BLaER1 treated with 17β-estradiol and CSF1 and Interleukin-3, amounts not matched to agents 10 nM and 100 nM (cell line): ENCODE measurements around the gene ANKRD6.

Experiments used
- H3K27ac ChIP-seq, 11 experiments: shearing (Covaris generic); formaldehyde crosslinking; 2 replicates each; pipeline ENCODE4 v1.8.1; 2022
- H3K27me3 ChIP-seq, 11 experiments: shearing (Covaris generic); formaldehyde crosslinking; 2 replicates each; pipeline ENCODE4 v1.8.1; 2022
- H3K36me3 ChIP-seq, 11 experiments: shearing (Covaris generic); formaldehyde crosslinking; 2 replicates each; pipeline ENCODE4 v1.8.1; 2022
- H3K4me1 ChIP-seq, 10 experiments: shearing (Covaris generic); formaldehyde crosslinking; 2 replicates each; pipeline ENCODE4 v1.8.1; 2022
- H3K4me2 ChIP-seq, 11 experiments: shearing (Covaris generic); formaldehyde crosslinking; 2 replicates each; pipeline ENCODE4 v1.8.1; 2022
- H3K4me3 ChIP-seq, 10 experiments: shearing (Covaris generic); formaldehyde crosslinking; 2 replicates each; pipeline ENCODE4 v1.8.1; 2022
- H3K9ac ChIP-seq, 11 experiments: shearing (Covaris generic); formaldehyde crosslinking; 2 replicates each; pipeline ENCODE4 v1.8.1; 2022
- H3K9me3 ChIP-seq, 11 experiments: shearing (Covaris generic); formaldehyde crosslinking; replicated peaks in 1 of 11; 2 replicates each; pipeline ENCODE4 v1.8.1; 2022
- H4K20me1 ChIP-seq, 11 experiments: shearing (Covaris generic); formaldehyde crosslinking; 2 replicates each; pipeline ENCODE4 v1.8.1; 2022
- Cebpa-rat ChIP-seq, 11 experiments: shearing (Covaris generic); IDR thresholded peaks; 2 replicates each; pipeline ENCODE4 v1.8.1; 2022

Gene ANKRD6

GRCh38 chr6:89574910-89575561 lies 142.1 kb downstream of the ANKRD6 start:
- Histone ChIP-seq H3K9me3 (no peaks in the 10 kb centered on the region), H3K27ac (peak overlapping the region in 1 of 11 experiments; percentile 40; a peak in 1 of 22 replicates), H3K4me2 (peak overlapping the region in 9 of 11 experiments; percentile 18 to 75 (median 62); a peak in 15 of 22 replicates), H3K4me1 (peaks cover 0 to 28% (median 16%) of the 10 kb centered on the region in 10 experiments; a peak in 15 of 20 replicates), H3K36me3 (no peaks in the 10 kb centered on the region), H3K27me3 (no peaks in the 10 kb centered on the region), H3K4me3 (no peak overlapping the region; a peak in 1 of 20 replicates), H4K20me1 (no peaks in the 10 kb centered on the region), H3K9ac (no peak overlapping the region)
- TF ChIP-seq Cebpa-rat (IDR thresholded peaks at IDR 0.05): no peak

- Histone ChIP-seq H3K27ac (no peak overlapping the region; a peak in 1 of 22 replicates), H3K4me3 (no peak overlapping the region; a peak in 1 of 20 replicates), H4K20me1 (no peaks in the 10 kb centered on the region), H3K36me3 (no peaks in the 10 kb centered on the region), H3K27me3 (no peaks in the 10 kb centered on the region), H3K9ac (no peak overlapping the region), H3K9me3 (no peaks in the 10 kb centered on the region), H3K4me1 (peaks cover 0 to 28% (median 16%) of the 10 kb centered on the region in 10 experiments; a peak in 15 of 20 replicates), H3K4me2 (peak overlapping the region in 9 of 11 experiments; percentile 18 to 75 (median 62); a peak in 16 of 22 replicates)
- no peak for TF ChIP-seq Cebpa-rat (IDR thresholded peaks at IDR 0.05)
These were observed 142.6 kb downstream of the ANKRD6 start for GRCh38 chr6:89575562-89575960.

GRCh38 chr6:89580997-89581666 lies 148.2 kb downstream of the ANKRD6 start:
- H3K9me3 ChIP-seq: no peaks in the 10 kb centered on the region
- H4K20me1 ChIP-seq: no peaks in the 10 kb centered on the region
- H3K36me3 ChIP-seq: no peaks in the 10 kb centered on the region
- peaks cover 0 to 7% (median under 1%) of the 10 kb centered on the region in 10 experiments; a peak in 9 of 20 replicates for H3K4me1 ChIP-seq
- TF ChIP-seq Cebpa-rat (IDR thresholded peaks at IDR 0.05): no peak
- no peak overlapping the region for H3K27ac ChIP-seq
- H3K27me3 ChIP-seq: no peaks in the 10 kb centered on the region
- no peak overlapping the region for H3K4me2 ChIP-seq
- H3K4me3 ChIP-seq: no peak overlapping the region
- no peak overlapping the region for H3K9ac ChIP-seq

DNA sequence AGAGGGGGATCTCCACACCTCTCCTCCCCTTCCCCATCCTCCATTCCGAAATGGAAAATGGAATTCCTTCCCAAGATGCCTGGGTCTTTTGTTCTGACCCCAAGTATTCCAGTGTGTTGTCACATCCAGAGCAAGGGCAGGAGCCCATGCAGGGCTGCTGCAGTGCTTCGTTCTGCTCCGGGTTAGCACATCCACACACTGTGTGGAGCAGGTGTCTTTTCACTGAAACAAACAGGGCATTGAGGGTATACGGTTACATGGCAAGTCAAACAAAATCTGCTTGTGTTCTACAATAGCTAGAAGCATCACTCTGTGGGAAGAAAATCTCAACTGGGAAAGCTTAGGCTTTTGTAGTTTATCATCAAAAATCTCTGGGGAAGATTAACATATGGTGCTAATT lies 148.7 kb downstream of the ANKRD6 start:
- TF ChIP-seq Cebpa-rat (IDR thresholded peaks at IDR 0.05): no peak
- no peak overlapping the region for H3K4me3 ChIP-seq
- no peak overlapping the region for H3K27ac ChIP-seq
- H3K36me3 ChIP-seq: no peaks in the 10 kb centered on the region
- no peaks in the 10 kb centered on the region for H3K9me3 ChIP-seq
- no peaks in the 10 kb centered on the region for H4K20me1 ChIP-seq
- H3K4me1 ChIP-seq: peaks cover 0 to 2% (median 0%) of the 10 kb centered on the region in 10 experiments; a peak in 3 of 20 replicates
- H3K27me3 ChIP-seq: no peaks in the 10 kb centered on the region
- no peak overlapping the region for H3K4me2 ChIP-seq
- no peak overlapping the region for H3K9ac ChIP-seq

GRCh38 chr6:89582669-89583325 lies 149.8 kb downstream of the ANKRD6 start:
- no peaks in the 10 kb centered on the region for H3K9me3 ChIP-seq
- no peak overlapping the region for H3K27ac ChIP-seq

DNA sequence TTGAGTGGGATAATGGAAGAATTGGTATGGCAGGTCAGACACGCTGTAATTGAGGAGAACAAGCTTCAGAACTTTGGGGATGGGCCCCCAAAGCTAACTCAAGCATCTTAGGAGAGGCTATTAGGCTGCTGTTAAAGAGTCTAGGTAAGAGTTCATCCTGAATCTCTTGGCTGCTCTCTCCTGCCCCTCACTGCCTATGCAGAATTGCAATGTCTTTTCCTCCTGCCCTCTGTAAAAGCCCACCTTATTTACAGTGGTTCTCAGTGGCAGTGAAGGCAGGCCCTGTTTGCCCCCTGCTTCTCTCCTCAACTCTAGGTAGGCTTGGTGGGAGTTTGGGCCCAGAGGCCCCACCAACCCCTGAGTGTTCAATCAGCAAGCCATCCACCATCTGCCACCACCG lies 150.6 kb downstream of the ANKRD6 start:
- TF ChIP-seq Cebpa-rat (IDR thresholded peaks at IDR 0.05): no peak
- H3K27me3 ChIP-seq: no peaks in the 10 kb centered on the region
- no peak overlapping the region for H3K4me2 ChIP-seq
- H3K9me3 ChIP-seq: no peaks in the 10 kb centered on the region
- H3K4me3 ChIP-seq: no peak overlapping the region
- H3K36me3 ChIP-seq: no peaks in the 10 kb centered on the region
- no peaks in the 10 kb centered on the region for H3K4me1 ChIP-seq
- H3K9ac ChIP-seq: no peak overlapping the region
- no peak overlapping the region for H3K27ac ChIP-seq
- H4K20me1 ChIP-seq: no peaks in the 10 kb centered on the region

More at GRCh38 chr6:89582669-89583325, 149.8 kb downstream of the ANKRD6 start:
- no peak for TF ChIP-seq Cebpa-rat (IDR thresholded peaks at IDR 0.05)
- Histone ChIP-seq H3K9ac (no peak overlapping the region), H3K4me1 (no peaks in the 10 kb centered on the region), H3K4me2 (no peak overlapping the region), H4K20me1 (no peaks in the 10 kb centered on the region), H3K27me3 (no peaks in the 10 kb centered on the region), H3K36me3 (no peaks in the 10 kb centered on the region), H3K4me3 (no peak overlapping the region)

GRCh38 chr6:89584539-89584938 lies 151.6 kb downstream of the ANKRD6 start:
- Histone ChIP-seq H3K4me2 (no peak overlapping the region), H3K36me3 (no peaks in the 10 kb centered on the region), H3K9ac (no peak overlapping the region), H3K4me3 (no peak overlapping the region), H3K27me3 (no peaks in the 10 kb centered on the region), H3K4me1 (no peaks in the 10 kb centered on the region), H3K27ac (no peak overlapping the region), H4K20me1 (no peaks in the 10 kb centered on the region), H3K9me3 (no peaks in the 10 kb centered on the region)
- no peak for TF ChIP-seq Cebpa-rat (IDR thresholded peaks at IDR 0.05)

GRCh38 chr6:89585154-89585553 lies 152.2 kb downstream of the ANKRD6 start:
- H3K4me2 ChIP-seq: no peak overlapping the region
- H3K27me3 ChIP-seq: no peaks in the 10 kb centered on the region
- no peaks in the 10 kb centered on the region for H4K20me1 ChIP-seq
- no peaks in the 10 kb centered on the region for H3K9me3 ChIP-seq
- H3K36me3 ChIP-seq: no peaks in the 10 kb centered on the region
- TF ChIP-seq Cebpa-rat (IDR thresholded peaks at IDR 0.05): no peak
- H3K9ac ChIP-seq: no peak overlapping the region
- no peak overlapping the region for H3K4me3 ChIP-seq
- no peaks in the 10 kb centered on the region for H3K4me1 ChIP-seq
- no peak overlapping the region for H3K27ac ChIP-seq

DNA sequence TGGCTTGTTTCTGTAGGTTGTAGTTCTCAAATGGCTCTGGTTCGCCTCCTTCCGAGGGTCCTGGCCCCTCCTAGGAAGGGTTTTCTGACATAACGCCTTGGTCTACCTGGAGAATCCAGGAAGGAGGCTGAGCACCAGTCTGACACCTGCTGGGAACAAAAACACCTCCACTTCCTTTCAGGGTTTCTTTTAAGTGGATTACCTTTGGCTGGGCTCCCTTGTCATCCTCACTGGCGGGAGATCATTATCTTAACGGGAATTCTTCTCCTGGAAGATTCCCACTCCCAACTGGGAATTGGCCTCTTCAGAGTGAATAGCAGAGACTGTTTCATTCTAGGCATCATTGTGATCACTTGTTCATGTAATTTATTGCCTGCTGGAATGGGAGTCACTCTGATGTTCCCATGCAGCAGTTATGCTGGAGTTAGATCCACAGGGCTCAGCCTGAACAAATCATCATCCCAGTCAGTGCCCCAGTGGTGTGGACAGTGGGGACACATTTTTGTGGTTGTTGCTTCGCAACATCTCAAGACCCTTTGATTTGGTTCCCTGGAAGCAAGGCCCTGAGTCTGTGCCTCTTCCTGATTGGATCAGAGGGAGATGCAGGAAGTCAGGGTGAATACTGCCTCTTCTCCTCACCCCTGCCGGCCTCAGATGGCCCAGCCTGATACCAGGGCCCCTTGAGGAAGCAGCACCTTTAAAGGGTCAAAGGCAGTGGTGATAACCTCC lies 156.5 kb downstream of the ANKRD6 start:
- Histone ChIP-seq H3K4me3 (no peak overlapping the region), H3K4me2 (no peak overlapping the region), H3K4me1 (no peaks in the 10 kb centered on the region), H3K27ac (no peak overlapping the region), H3K9ac (no peak overlapping the region), H3K9me3 (no peaks in the 10 kb centered on the region), H3K36me3 (no peaks in the 10 kb centered on the region), H4K20me1 (no peaks in the 10 kb centered on the region), H3K27me3 (no peaks in the 10 kb centered on the region)
- no peak for TF ChIP-seq Cebpa-rat (IDR thresholded peaks at IDR 0.05)
